ENCODE results near the gene MEI1. TPM values are rescaled to one million over a fixed set of nuclear protein-coding genes. Genes with fewer than 3 reads are reported as not detected.
A peak's percentile ranks its signal among the peaks of the same experiment; 100 is the strongest.

The MEI1 gene
- total RNA-seq, 1 experiment from 2014 or later: 0.24 TPM

GRCh38 chr22:41696703-41697102 is 2.6 kb upstream of the MEI1 start:
- intact Hi-C loops (cut with micrococcal nuclease; ENCODE audit: unreplicated experiment): loop anchor here (2.0 kb wide), 1 partner anchor 244 kb away; no protein-coding TSS in a partner anchor
- Histone ChIP-seq H3K27ac (ENCODE audit: low read depth, low read length, poor library complexity, severe bottlenecking) (peak overlapping the region; percentile 41), H3K9me3 (ENCODE audit: low read depth, low read length, poor library complexity, severe bottlenecking) (no peaks in the 10 kb centered on the region), H3K4me3 (ENCODE audit: low read depth, low read length, poor library complexity, severe bottlenecking) (no peak overlapping the region), H3K27me3 (replicated peaks; ENCODE audit: insufficient read depth, low read depth, low read length, poor library complexity) (no peaks in the 10 kb centered on the region), H3K36me3 (ENCODE audit: insufficient read depth, low read length, poor library complexity, severe bottlenecking) (peaks cover 3% of the 10 kb centered on the region), H3K4me1 (ENCODE audit: insufficient read depth, low read length, poor library complexity, severe bottlenecking) (peaks cover 12% of the 10 kb centered on the region)
- TF ChIP-seq CTCF (conservative IDR thresholded peaks at IDR 0.05; ENCODE audit: low read depth, low read length) (no peak), EZH2 (IDR thresholded peaks at IDR 0.05; ENCODE audit: borderline replicate concordance, low read depth, low read length, poor library complexity, severe bottlenecking) (no peak)
- no TSS peak for BruUV-seq (replicated peaks)
- no peak for DNase-seq (ENCODE audit: low spot score)
- POLR2A ChIA-PET (ENCODE audit: low non-redundant PET): interaction anchor here (0.5 to 1.0 kb wide), 2 partner anchors 42 to 244 kb away, joined by 3 to 7 read pairs; no protein-coding TSS in a partner anchor
- CTCF ChIA-PET: interaction anchor here (0.7 to 2.2 kb wide), 19 partner anchors 8 to 747 kb away, joined by 3 to 32 read pairs (median 6); partner anchors contain the start of genes CCDC134, CENPM, SNU13 and TNFRSF13C

- peak; percentile 92 for DNase-seq (ENCODE audit: low spot score)
- intact Hi-C loops (cut with micrococcal nuclease; ENCODE audit: unreplicated experiment): loop anchor here (2.0 kb wide), 1 partner anchor 244 kb away; no protein-coding TSS in a partner anchor
- no peak for TF ChIP-seq EZH2 (IDR thresholded peaks at IDR 0.05; ENCODE audit: borderline replicate concordance, low read depth, low read length, poor library complexity, severe bottlenecking)
- peak; percentile 100 for TF ChIP-seq CTCF (conservative IDR thresholded peaks at IDR 0.05; ENCODE audit: low read depth, low read length)
- ChIA-PET POLR2A (ENCODE audit: low non-redundant PET) (interaction anchor here (0.5 to 1.0 kb wide), 3 partner anchors 42 to 251 kb away, joined by 3 to 7 read pairs (median 6); no protein-coding TSS in a partner anchor), CTCF (interaction anchor here (0.5 to 2.2 kb wide), 21 partner anchors 8 to 747 kb away, joined by 3 to 32 read pairs (median 6); partner anchors contain the start of genes CCDC134, CENPM, SNU13 and TNFRSF13C)
- Histone ChIP-seq H3K4me3 (ENCODE audit: low read depth, low read length, poor library complexity, severe bottlenecking) (peak overlapping the region; percentile 17), H3K36me3 (ENCODE audit: insufficient read depth, low read length, poor library complexity, severe bottlenecking) (peaks cover 3% of the 10 kb centered on the region), H3K9me3 (ENCODE audit: low read depth, low read length, poor library complexity, severe bottlenecking) (no peaks in the 10 kb centered on the region), H3K27me3 (replicated peaks; ENCODE audit: insufficient read depth, low read depth, low read length, poor library complexity) (no peaks in the 10 kb centered on the region), H3K4me1 (ENCODE audit: insufficient read depth, low read length, poor library complexity, severe bottlenecking) (peaks cover 12% of the 10 kb centered on the region), H3K27ac (ENCODE audit: low read depth, low read length, poor library complexity, severe bottlenecking) (peak overlapping the region; percentile 41)
- no TSS peak for BruUV-seq (replicated peaks)
These were observed 2.1 kb upstream of the MEI1 start for GRCh38 chr22:41697126-41697775.

- ChIA-PET POLR2A (ENCODE audit: low non-redundant PET) (no interaction called here), CTCF (no interaction called here)
- DNase-seq (ENCODE audit: low spot score): no peak
- TF ChIP-seq CTCF (conservative IDR thresholded peaks at IDR 0.05; ENCODE audit: low read depth, low read length) (no peak), EZH2 (IDR thresholded peaks at IDR 0.05; ENCODE audit: borderline replicate concordance, low read depth, low read length, poor library complexity, severe bottlenecking) (no peak)
- no peaks in the 10 kb centered on the region for H3K27me3 ChIP-seq (replicated peaks; ENCODE audit: insufficient read depth, low read depth, low read length, poor library complexity)
- H3K36me3 ChIP-seq (ENCODE audit: insufficient read depth, low read length, poor library complexity, severe bottlenecking): no peaks in the 10 kb centered on the region
- no TSS peak for BruUV-seq (replicated peaks)
- intact Hi-C loops (cut with micrococcal nuclease; ENCODE audit: unreplicated experiment): no loop called here
- no peak overlapping the region for H3K27ac ChIP-seq (ENCODE audit: low read depth, low read length, poor library complexity, severe bottlenecking)
- no peaks in the 10 kb centered on the region for H3K9me3 ChIP-seq (ENCODE audit: low read depth, low read length, poor library complexity, severe bottlenecking)
- H3K4me3 ChIP-seq (ENCODE audit: low read depth, low read length, poor library complexity, severe bottlenecking): no peak overlapping the region
- peaks cover 12% of the 10 kb centered on the region for H3K4me1 ChIP-seq (ENCODE audit: insufficient read depth, low read length, poor library complexity, severe bottlenecking)
These were observed 733 bp downstream of the MEI1 start for GRCh38 chr22:41700108-41700364.

Data from A673 (cell line).